Kidney glomerular epithelial cell (primary cell): ENCODE results near the gene CDX1.

Source experiments
- DNase-seq: peaks from one replicate; lab custom pipeline; 2025; lab: John Stamatoyannopoulos, UW

Gene CDX1

GRCh38 chr5:150146862-150147601 is 19.5 kb upstream of the CDX1 start:
- no peak for DNase-seq

GRCh38 chr5:150147670-150148069 is 18.9 kb upstream of the CDX1 start:
- DNase-seq, result no peak

GRCh38 chr5:150148117-150148927 is 18.3 kb upstream of the CDX1 start:
- DNase-seq, result no peak

GRCh38 chr5:150149618-150150017 is 17.0 kb upstream of the CDX1 start:
- DNase-seq, result no peak

GRCh38 chr5:150152636-150153462 is 13.7 kb upstream of the CDX1 start:
- DNase-seq, result no peak

- no peak for DNase-seq
Observed at GRCh38 chr5:150153483-150153882, 13.1 kb upstream of the CDX1 start.

- peak; percentile 48 for DNase-seq
Observed at GRCh38 chr5:150153957-150154617, 12.5 kb upstream of the CDX1 start.

- no peak for DNase-seq
Observed at GRCh38 chr5:150154618-150155128, 11.9 kb upstream of the CDX1 start.

GRCh38 chr5:150155258-150156026 is 11.1 kb upstream of the CDX1 start, which contains the start of gene PDGFRB:
Gene PDGFRB (minus strand): TSS chr5:150155845. CDS start chr5:150137047, 18,798 bp downstream.
- peak; percentile 28 for DNase-seq

- DNase-seq, result no peak
Observed at GRCh38 chr5:150156027-150156368, 10.6 kb upstream of the CDX1 start.

- no peak for DNase-seq
Observed at GRCh38 chr5:150156540-150156939, 10.0 kb upstream of the CDX1 start.

- no peak for DNase-seq
Observed at GRCh38 chr5:150157168-150157567, 9.4 kb upstream of the CDX1 start.

- no peak for DNase-seq
Observed at GRCh38 chr5:150158170-150158949, 8.2 kb upstream of the CDX1 start.

- no peak for DNase-seq
Observed at GRCh38 chr5:150159031-150159430, 7.5 kb upstream of the CDX1 start.

GRCh38 chr5:150159741-150160179 is 6.8 kb upstream of the CDX1 start:
- DNase-seq, result peak; percentile 44

- DNase-seq, result no peak
Observed at GRCh38 chr5:150160448-150161081, 6.0 kb upstream of the CDX1 start.

- peak; percentile 74 for DNase-seq
Observed at GRCh38 chr5:150161242-150162141, 5.1 kb upstream of the CDX1 start.

GRCh38 chr5:150162142-150162513 is 4.5 kb upstream of the CDX1 start:
- DNase-seq, result no peak

- no peak for DNase-seq
Observed at GRCh38 chr5:150163035-150163434, 3.5 kb upstream of the CDX1 start.
